ENCODE results near the gene TNS3.

The TNS3 gene

GRCh38 chr7:47502240-47502877 is 79.6 kb downstream of the TNS3 start:
- DNase-seq = no peak

- DNase-seq = no peak
These were observed 80.5 kb downstream of the TNS3 start for GRCh38 chr7:47501406-47501805.

GRCh38 chr7:47500103-47500563 is 81.8 kb downstream of the TNS3 start:
- DNase-seq = no peak

- DNase-seq = no peak
These were observed 83.5 kb downstream of the TNS3 start for GRCh38 chr7:47498229-47499056.

GRCh38 chr7:47497367-47498096 is 84.4 kb downstream of the TNS3 start:
- peak in 1 of 2 donors; percentile 11 for DNase-seq

GRCh38 chr7:47496666-47497065 is 85.2 kb downstream of the TNS3 start:
- no peak for DNase-seq

GRCh38 chr7:47496056-47496665 is 85.8 kb downstream of the TNS3 start:
- DNase-seq = no peak

- peak in 1 of 2 donors; percentile 14 for DNase-seq
These were observed 87.7 kb downstream of the TNS3 start for GRCh38 chr7:47493976-47494911.

- no peak for DNase-seq
These were observed 89.1 kb downstream of the TNS3 start for GRCh38 chr7:47492716-47493325.

- no peak for DNase-seq
These were observed 91.2 kb downstream of the TNS3 start for GRCh38 chr7:47490501-47491265.

- no peak for DNase-seq
These were observed 92.3 kb downstream of the TNS3 start for GRCh38 chr7:47489624-47490023.

- DNase-seq = no peak
These were observed 93.0 kb downstream of the TNS3 start for GRCh38 chr7:47488969-47489342.

- no peak for DNase-seq
These were observed 93.5 kb downstream of the TNS3 start for GRCh38 chr7:47488201-47488968.

- no peak for DNase-seq
These were observed 96.1 kb downstream of the TNS3 start for GRCh38 chr7:47485640-47486435.

GRCh38 chr7:47484923-47485639 is 96.8 kb downstream of the TNS3 start:
- DNase-seq = no peak

- no peak for DNase-seq
These were observed 97.5 kb downstream of the TNS3 start for GRCh38 chr7:47484457-47484856.

GRCh38 chr7:47483604-47484273 is 98.2 kb downstream of the TNS3 start:
- DNase-seq = no peak
